DND-41 (cell line): Measurements from ENCODE around the gene MAP3K2.

ENCODE experiments used
- CTCF ChIP-seq: IDR thresholded peaks from 2 replicates; pipeline ENCODE4 v1.5.1; 2012; ENCODE audit warnings: borderline replicate concordance, low read length, moderate library complexity, mild to moderate bottlenecking; ENCODE audit not compliant: poor library complexity, severe bottlenecking; ENCODE audit errors: extremely low read depth
- EZH2 ChIP-seq: IDR thresholded peaks from 3 replicates; pipeline ENCODE4 v1.6.1; 2012; ENCODE audit warnings: borderline replicate concordance, low read depth, mild to moderate bottlenecking, moderate library complexity, low read length, inconsistent platforms; ENCODE audit not compliant: severe bottlenecking

- TF ChIP-seq CTCF: no peak
- no peak for TF ChIP-seq EZH2
Observed at GRCh38 chr2:127428057-127428814, 40.5 kb upstream of the MAP3K2 start.
